ENCODE data around the gene EFEMP2.

Gene EFEMP2

GRCh38 chr11:65871811-65872548, 620 bp downstream of the EFEMP2 start:
- peak in 2 of 42 donors; percentile 13 to 15 for DNase-seq
- intact Hi-C loops (cut with DNase I), result no loop called here

DNA sequence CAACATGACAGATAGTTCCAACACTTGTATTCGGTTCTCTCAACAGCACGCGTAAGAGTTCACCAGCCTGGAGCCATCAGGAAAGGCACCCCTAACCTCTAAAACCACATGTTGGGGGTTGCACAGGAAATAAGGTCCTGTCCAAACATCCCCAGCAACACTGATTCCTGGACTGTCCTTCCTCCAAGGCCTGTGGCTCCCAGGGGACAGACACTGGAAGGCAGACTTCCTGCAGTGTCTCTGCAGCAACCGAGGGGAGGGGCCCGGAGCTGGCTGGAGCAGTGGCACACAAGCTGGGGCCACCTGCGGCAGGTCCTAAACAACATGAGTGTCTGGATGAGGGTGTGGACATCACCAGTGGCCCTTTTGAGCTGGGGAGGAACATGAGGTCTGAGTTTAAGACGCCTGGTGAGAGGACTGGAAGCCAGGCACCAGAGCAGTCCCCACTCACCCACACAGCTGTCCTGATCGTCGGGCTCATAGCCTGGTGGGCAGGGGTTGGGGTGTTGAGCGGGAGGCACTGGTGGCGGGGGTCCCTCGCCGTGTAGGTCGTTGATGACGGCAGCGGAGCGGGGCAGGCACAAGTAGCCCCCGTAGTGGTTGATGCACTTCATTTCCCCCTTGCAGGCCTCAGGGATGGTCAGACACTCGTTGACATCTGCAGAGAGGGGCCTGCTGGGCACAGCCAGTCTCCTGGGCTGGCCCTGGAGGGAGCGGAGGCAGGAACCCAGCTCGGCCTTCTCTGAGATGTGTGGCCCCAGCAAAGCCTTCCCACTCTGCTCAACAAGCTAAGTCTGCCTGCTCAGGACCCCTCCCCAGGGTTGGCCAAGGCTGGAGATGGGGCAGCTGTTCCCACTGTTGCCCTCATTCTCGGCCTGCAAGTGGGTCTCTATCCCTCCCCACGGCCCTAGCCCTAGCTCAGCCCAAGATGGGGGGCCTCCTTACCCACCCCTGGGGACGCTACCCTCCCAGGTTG, 1.6 kb downstream of the EFEMP2 start:
- no peak for DNase-seq
- intact Hi-C loops (cut with DNase I), result no loop called here

GRCh38 chr11:65870307-65870658, 2.3 kb downstream of the EFEMP2 start:
- intact Hi-C loops (cut with DNase I), result no loop called here

GRCh38 chr11:65869643-65870306, 2.8 kb downstream of the EFEMP2 start:
- DNase-seq, result no peak
- intact Hi-C loops (cut with DNase I), result no loop called here

More at GRCh38 chr11:65870307-65870658, 2.3 kb downstream of the EFEMP2 start:
- DNase-seq, result no peak

DNA sequence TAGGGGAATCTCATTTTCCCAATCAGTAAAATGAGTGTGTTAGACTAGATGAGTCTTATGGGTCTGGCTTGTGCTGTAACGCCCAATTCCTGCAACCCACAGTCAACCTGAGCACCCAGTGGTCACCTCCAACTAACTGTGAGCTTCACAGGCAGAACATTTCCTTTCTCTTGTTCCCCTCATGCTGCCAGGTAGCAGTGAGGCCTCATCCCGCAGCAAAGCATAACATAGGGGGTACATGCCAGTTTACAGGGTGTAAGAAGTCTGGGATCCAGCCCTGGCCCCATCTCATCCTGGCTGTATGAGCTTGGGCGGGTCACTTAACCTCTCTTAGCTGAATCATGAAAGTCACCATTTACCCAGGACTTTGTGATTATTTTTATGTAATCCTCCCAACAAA, 3.7 kb downstream of the EFEMP2 start:
- intact Hi-C loops (cut with DNase I), result no loop called here
- DNase-seq, result no peak

- intact Hi-C loops (cut with DNase I), result no loop called here
- DNase-seq, result peak in 13 of 42 donors; percentile 19 to 64 (median 51)
Observed at GRCh38 chr11:65868076-65868667, 4.4 kb downstream of the EFEMP2 start.

DNA sequence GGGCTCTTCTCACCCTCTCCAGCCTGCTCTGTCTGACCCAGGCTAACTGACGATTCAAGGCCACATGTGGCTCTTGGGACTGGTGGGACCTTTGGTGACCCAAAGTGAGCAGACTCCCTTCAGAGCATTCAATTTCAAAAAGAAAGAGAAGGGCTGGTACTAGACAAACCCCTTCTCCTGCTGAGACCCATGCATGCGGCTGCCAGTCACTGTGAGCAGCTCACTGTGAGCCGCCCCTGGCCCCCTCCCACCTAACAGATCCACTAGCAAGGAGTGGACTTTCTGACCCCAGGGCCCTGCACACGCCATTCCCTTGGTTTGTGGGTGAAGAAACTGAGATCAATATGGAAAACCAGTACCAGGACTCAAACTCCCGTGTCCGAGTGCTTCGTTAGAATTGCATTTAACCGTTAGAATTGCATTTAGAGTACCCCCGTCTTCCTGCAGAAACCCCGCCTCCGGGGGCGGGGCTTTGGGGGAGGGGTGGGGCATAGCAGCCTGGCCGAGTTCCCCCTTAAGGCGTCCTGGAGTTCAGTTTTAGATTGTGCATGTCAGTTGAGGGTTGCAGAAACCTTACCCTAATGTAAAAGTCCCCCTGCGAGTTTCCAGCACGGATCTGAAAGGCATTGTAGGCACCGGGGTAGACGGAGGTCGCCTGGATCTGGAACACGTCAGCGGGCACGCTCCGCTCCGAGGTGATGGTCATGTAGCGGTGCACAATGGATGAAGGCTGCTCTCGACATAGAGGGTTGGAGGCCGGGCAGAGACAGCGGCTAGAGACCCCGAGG, 5.1 kb downstream of the EFEMP2 start:
- intact Hi-C loops (cut with DNase I), result no loop called here
- no peak for DNase-seq

GRCh38 chr11:65866509-65867283, 5.9 kb downstream of the EFEMP2 start:
- no peak for DNase-seq

DNA sequence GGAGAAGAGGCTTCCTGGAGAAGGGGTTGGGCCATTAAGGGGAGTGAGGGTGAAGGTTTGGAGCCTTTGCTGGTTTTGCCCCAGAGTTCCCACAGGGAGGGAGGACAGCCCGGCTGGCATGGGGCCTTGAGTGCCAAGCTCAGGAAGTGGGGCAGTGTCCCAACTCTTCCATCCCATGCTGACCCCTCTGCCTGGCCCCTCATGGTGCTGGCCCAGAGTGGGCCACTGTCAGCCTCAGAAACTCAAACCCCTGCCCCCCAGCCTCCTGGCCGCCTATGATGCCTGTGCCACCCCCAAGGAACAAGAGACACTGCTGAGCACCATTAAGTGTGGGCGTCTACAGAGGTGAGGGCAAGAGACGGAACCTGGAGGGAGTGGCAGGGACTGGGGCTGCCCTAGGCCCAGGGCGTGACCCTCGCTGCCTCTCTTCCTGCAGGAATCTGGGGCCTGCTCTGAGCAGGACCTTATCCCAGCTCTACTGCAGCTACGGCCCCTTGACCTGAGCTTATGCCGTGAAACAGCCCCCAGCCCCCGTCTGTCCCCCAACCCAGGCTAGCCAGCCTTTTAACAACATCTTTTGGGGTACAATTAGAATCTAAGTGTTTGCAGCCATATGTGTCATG, 6.9 kb downstream of the EFEMP2 start:
- DNase-seq, result no peak
- intact Hi-C loops (cut with DNase I), result no loop called here

More at GRCh38 chr11:65866509-65867283, 5.9 kb downstream of the EFEMP2 start:
- intact Hi-C loops (cut with DNase I), result no loop called here

DNA sequence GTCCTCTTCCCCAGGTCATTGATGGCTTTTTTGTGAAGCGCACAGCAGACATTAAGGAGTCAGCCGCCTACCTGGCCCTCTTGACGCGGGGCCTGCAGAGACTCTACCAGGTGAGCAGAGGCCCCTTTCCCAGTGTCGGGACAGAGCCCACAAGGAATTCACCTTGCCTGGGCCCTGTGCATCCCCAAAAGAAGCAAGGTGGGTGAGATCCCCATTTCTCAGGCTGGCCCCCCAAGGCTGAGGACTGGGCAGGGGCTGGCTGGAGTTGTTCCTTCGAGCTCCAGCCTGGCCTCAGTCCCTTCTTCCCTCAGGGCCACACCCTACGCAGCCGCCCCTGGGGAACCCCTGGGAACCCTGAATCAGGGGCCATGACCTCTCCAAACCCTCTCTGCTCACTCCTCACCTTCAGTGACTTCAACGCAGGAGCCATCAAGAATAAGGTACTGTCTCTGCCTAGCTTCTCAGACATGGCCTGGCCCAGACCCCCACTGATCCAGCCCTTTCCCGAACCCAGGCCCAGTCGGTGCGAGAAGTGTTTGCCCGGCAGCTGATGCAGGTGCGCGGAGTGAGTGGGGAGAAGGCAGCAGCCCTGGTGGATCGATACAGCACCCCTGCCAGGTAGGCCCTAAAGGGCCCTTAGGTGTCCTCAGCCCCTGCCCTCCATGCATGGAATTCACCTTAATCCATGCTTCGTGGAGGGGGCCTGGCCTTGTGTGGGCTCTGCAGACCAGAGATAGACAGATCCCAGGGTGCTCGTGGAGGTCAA, 7.7 kb downstream of the EFEMP2 start:
- intact Hi-C loops (cut with DNase I), result loop anchor here (5.0 kb wide), 1 partner anchor 97 kb away; the partner anchor contains the start of gene SART1
- DNase-seq, result no peak

GRCh38 chr11:65863889-65864705, 8.5 kb downstream of the EFEMP2 start:
- no peak for DNase-seq
- intact Hi-C loops (cut with DNase I), result loop anchor here (5.0 kb wide), 1 partner anchor 98 kb away; the partner anchor contains the start of gene SART1

DNA sequence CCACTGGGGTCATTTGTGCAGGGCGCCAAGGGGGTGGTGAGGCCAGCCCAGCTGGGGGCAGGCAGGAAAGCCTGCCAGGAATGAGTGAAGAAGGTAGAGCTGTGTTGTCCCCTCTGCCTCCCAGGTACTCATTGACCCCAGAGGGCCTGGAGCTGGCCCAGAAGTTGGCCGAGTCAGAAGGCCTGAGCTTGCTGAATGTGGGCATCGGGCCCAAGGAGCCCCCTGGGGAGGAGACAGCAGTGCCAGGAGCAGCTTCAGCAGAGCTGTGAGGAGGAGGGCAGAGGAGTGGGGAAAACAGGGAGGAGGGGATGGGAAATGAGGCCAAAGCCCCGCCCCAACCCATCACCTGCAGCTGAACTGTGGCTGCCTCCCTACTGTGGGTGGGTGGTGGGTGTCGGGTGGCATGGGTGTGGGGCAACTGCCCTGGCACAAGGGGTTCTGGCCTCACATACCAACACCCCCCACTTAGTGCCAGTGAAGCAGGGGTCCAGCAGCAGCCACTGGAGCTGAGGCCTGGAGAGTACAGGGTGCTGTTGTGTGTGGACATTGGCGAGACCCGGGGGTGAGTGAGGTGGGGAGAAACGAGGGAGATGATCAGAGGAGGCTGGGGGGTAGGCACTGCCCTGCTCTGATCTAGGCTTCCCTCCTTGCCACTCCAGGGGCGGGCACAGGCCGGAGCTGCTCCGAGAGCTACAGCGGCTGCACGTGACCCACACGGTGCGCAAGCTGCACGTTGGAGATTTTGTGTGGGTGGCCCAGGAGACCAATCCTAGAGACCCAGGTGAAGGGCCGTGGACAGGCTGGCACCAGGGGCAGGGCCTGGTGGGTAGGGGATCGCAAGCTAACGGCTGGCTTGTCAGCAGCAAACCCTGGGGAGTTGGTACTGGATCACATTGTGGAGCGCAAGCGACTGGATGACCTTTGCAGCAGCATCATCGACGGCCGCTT, 9.4 kb downstream of the EFEMP2 start:
- no peak for DNase-seq
- intact Hi-C loops (cut with DNase I), result loop anchor here (5.0 kb wide), 1 partner anchor 99 kb away; the partner anchor contains the start of gene SART1

DNA sequence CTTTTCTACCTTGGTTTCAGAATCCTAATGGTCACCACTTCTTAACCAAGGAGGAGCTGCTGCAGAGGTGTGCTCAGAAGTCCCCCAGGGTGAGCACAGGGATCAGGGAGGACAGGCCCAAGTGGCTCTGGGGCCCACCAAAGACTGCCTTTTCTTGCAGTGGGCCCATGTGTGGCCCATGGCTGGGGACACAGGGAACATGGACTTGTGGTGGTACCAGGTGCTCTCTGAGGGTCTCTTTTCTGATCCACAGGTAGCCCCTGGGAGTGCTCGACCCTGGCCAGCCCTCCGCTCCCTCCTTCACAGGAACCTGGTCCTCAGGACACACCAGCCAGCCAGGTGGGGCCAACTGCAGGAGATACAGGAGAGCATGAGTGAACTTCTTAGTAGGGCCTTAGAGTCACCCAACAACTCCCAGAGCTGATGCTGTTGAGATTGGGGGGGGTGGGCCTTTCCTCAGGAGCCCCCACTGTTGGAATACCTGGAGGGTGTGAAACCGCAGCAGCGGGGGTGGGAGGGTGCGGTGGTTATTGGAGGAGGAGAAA, 10.3 kb downstream of the EFEMP2 start:
- no peak for DNase-seq
- intact Hi-C loops (cut with DNase I), result loop anchor here (5.0 kb wide), 1 partner anchor 100 kb away; the partner anchor contains the start of gene SART1
